Measurements from ENCODE around the gene CITED4.
"Not testable (repeated sequence)": the region's sequence is repeated elsewhere in the genome, so short reads cannot be mapped to it uniquely, and the experiment has no call there.

The CITED4 gene

GRCh38 chr1:40862008-40862863 lies at the start of gene CITED4:
CITED4 (minus strand) TSS chr1:40862363; CDS start chr1:40862127, 236 bp downstream.
- DNase-seq (ENCODE audit: low read depth) = peak; percentile 92

GRCh38 chr1:40911105-40911504 lies 48.9 kb upstream of the CITED4 start:
- no peak for DNase-seq (ENCODE audit: low read depth)

- DNase-seq (ENCODE audit: low read depth) = no peak
Measured at GRCh38 chr1:40909281-40909680, 47.1 kb upstream of the CITED4 start.

GRCh38 chr1:40908350-40908749 lies 46.2 kb upstream of the CITED4 start:
- DNase-seq (ENCODE audit: low read depth) = no peak

- DNase-seq (ENCODE audit: low read depth) = no peak
Measured at GRCh38 chr1:40907899-40908298, 45.7 kb upstream of the CITED4 start.

GRCh38 chr1:40906781-40907400 lies 44.7 kb upstream of the CITED4 start:
- DNase-seq (ENCODE audit: low read depth) = no peak

- no peak for DNase-seq (ENCODE audit: low read depth)
Measured at GRCh38 chr1:40905061-40905460, 42.9 kb upstream of the CITED4 start.

- no peak for DNase-seq (ENCODE audit: low read depth)
Measured at GRCh38 chr1:40903106-40903505, 40.9 kb upstream of the CITED4 start.

GRCh38 chr1:40901886-40902852 lies 40.0 kb upstream of the CITED4 start:
- DNase-seq (ENCODE audit: low read depth) = peak; percentile 64

- no peak for DNase-seq (ENCODE audit: low read depth)
Measured at GRCh38 chr1:40899230-40899870, 37.2 kb upstream of the CITED4 start.

GRCh38 chr1:40898431-40898901 lies 36.3 kb upstream of the CITED4 start:
- peak; percentile 43 for DNase-seq (ENCODE audit: low read depth)

- DNase-seq (ENCODE audit: low read depth) = peak; percentile 59
Measured at GRCh38 chr1:40897513-40897912, 35.4 kb upstream of the CITED4 start.

GRCh38 chr1:40896482-40896881 lies 34.3 kb upstream of the CITED4 start:
- no peak for DNase-seq (ENCODE audit: low read depth)

- DNase-seq (ENCODE audit: low read depth) = no peak
Measured at GRCh38 chr1:40895601-40896000, 33.4 kb upstream of the CITED4 start.

- DNase-seq (ENCODE audit: low read depth) = not testable (repeated sequence)
Measured at GRCh38 chr1:40894858-40895257, 32.7 kb upstream of the CITED4 start.

- DNase-seq (ENCODE audit: low read depth) = no peak
Measured at GRCh38 chr1:40894455-40894854, 32.3 kb upstream of the CITED4 start.

GRCh38 chr1:40893946-40894345 lies 31.8 kb upstream of the CITED4 start:
- DNase-seq (ENCODE audit: low read depth) = no peak

- DNase-seq (ENCODE audit: low read depth) = no peak
Measured at GRCh38 chr1:40892354-40892753, 30.2 kb upstream of the CITED4 start.

- DNase-seq (ENCODE audit: low read depth) = no peak
Measured at GRCh38 chr1:40890771-40891170, 28.6 kb upstream of the CITED4 start.

GRCh38 chr1:40887652-40888051 lies 25.5 kb upstream of the CITED4 start:
- no peak for DNase-seq (ENCODE audit: low read depth)

- no peak for DNase-seq (ENCODE audit: low read depth)
Measured at GRCh38 chr1:40887012-40887378, 24.8 kb upstream of the CITED4 start.

Measured in EH (cell line).